ENCODE results near the gene ARL2. TPM values are rescaled to one million over a fixed set of nuclear protein-coding genes. Genes with fewer than 3 reads are reported as not detected.
A peak's percentile ranks its signal among the peaks of the same experiment; 100 is the strongest.
"Not testable (repeated sequence)": the region's sequence is repeated elsewhere in the genome, so short reads cannot be mapped to it uniquely, and the experiment has no call there.

The ARL2 gene
- 100 to 1,000 TPM; 117 to 144 (median 130) TPM for total RNA-seq
- polyA plus RNA-seq = 179 TPM
- long read RNA-seq, donor 1, transcript ARL2-204 (6 exons, 830 nt) = minor isoform, 6 of 282 reads
- long read RNA-seq, donor 1, transcript ARL2-201 (5 exons, 979 nt) = major isoform, 270 of 282 reads
- long read RNA-seq, donor 1, partial matches to known transcripts = 0 of 282 reads
- long read RNA-seq, donor 1, other reads (novel, unspliced or antisense) = 1 of 282 reads
- long read RNA-seq, donor 2, transcript ARL2-206 (4 exons, 795 nt) = minor isoform, 6 of 128 reads
- long read RNA-seq, donor 2, transcript ARL2-201 (5 exons, 979 nt) = major isoform, 115 of 128 reads
- long read RNA-seq, donor 2, partial matches to known transcripts = 1 of 128 reads
- long read RNA-seq, donor 2, other reads (novel, unspliced or antisense) = 0 of 128 reads
- long read RNA-seq, donor 3, transcript ARL2-206 (4 exons, 795 nt) = minor isoform, 5 of 159 reads
- long read RNA-seq, donor 3, transcript ARL2-201 (5 exons, 979 nt) = major isoform, 146 of 159 reads
- long read RNA-seq, donor 3, partial matches to known transcripts = 3 of 159 reads
- long read RNA-seq, donor 3, other reads (novel, unspliced or antisense) = 2 of 159 reads
- long read RNA-seq, donor 4, transcript ARL2-201 (5 exons, 979 nt) = major isoform, 98 of 105 reads
- long read RNA-seq, donor 4, partial matches to known transcripts = 1 of 105 reads
- long read RNA-seq, donor 4, other reads (novel, unspliced or antisense) = 1 of 105 reads

DNA sequence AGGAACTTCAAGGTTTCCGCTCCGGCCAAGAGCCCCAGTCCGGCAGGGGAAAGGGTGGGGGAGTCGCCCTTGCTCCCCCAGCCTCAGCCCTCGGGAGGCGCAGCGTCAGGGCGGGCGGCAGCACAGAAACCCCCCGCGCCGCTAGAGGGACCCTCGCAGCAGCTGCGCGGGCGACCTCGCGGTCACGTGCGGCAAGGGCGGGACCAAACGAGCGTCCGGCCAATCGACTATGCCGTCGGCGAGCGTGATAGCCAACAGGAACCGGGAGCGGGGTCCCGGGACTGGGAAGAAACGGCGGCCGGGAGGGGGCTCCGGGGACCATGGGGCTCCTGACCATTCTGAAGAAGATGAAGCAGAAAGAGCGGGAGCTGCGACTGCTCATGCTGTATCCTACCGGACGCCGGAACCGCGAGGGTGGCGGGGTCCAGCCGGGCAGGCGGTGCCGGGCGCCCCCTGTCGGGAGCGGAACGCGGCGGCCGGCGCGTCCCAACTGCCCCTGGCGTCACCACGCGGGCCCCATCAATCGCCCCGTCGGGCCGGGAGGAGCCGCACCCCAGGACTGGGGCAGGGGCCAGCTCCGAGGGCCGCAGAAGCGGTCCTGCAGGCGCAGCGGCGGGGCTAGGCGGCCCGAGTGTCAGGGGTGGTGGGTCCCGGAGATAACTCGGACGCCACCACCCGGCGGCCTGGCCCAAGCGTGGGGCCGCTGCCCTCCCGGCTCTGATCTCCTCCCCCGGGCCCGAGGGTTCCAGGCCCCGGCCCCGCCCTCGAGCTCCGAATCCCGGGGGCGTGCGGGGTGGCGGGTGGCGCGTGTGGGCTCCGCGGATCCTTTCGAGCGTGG lies at the start of gene ARL2:
TSS of gene ARL2 (plus strand) at position 273 of the 838 bp plus-strand sequence. CDS start at position 321, 48 bp downstream.
- under 1% methylated on average over 96 of the region's 96 CpGs for WGBS
- no peaks in the 10 kb centered on the region for H3K27me3 ChIP-seq (ENCODE audit: control insufficient read depth, insufficient read depth)
- ATAC-seq (peak; percentile 93 to 95), DNase-seq (peak; percentile 94 to 98 (median 98))
- no peaks in the 10 kb centered on the region for H3K4me1 ChIP-seq (ENCODE audit: control insufficient read depth, insufficient read depth, low read length)
- no peaks in the 10 kb centered on the region for H3K9me3 ChIP-seq (ENCODE audit: control insufficient read depth, low read length)
- intact Hi-C loops (cut with DNase I) = loop anchor here in 3 of 4 donors (5.0 to 10.0 kb wide), 3 partner anchors 71 to 108 kb away; partner anchors contain the start of genes CDCA5 (in 1 of the 3), FAU (in 1 of the 3), MRPL49 (in 1 of the 3) and PPP2R5B (in 1 of the 3)
- peak within 1 kb of the TSS; percentile 58 for H3K4me3 ChIP-seq (ENCODE audit: low read length)
- H3K27ac ChIP-seq (ENCODE audit: low read length) = peak within 1 kb of the TSS; percentile 90

DNA sequence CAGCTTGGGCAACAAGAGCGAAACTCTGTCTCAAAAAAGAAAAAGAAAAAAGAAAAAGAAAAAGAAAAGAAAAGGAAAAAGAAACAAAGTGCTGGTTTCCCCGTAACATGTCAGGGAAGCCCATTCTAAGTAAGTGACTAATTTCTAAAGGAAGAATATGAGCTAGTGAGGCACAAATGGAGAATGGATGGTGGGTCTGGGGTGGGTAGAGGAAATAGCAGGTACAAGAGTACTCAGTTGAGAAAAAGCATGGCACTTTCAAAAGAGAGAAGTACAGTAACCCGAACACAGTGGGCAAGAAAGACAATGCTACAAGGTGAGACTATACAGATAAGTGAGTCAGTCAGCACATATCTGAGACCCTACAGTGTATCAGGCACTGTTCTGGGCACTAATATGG lies 46.6 kb upstream of the ARL2 start:
- no peak for ATAC-seq
- intact Hi-C loops (cut with DNase I) = no loop called here
- Histone ChIP-seq H3K27me3 (ENCODE audit: control insufficient read depth, insufficient read depth) (no peaks in the 10 kb centered on the region), H3K4me1 (ENCODE audit: control insufficient read depth, insufficient read depth, low read length) (peaks cover 3% of the 10 kb centered on the region), H3K27ac (ENCODE audit: low read length) (no peak overlapping the region), H3K4me3 (ENCODE audit: low read length) (no peak overlapping the region), H3K9me3 (ENCODE audit: control insufficient read depth, low read length) (no peaks in the 10 kb centered on the region)
- WGBS = 92% methylated on average over 3 of the region's 3 CpGs
- no peak for DNase-seq

DNA sequence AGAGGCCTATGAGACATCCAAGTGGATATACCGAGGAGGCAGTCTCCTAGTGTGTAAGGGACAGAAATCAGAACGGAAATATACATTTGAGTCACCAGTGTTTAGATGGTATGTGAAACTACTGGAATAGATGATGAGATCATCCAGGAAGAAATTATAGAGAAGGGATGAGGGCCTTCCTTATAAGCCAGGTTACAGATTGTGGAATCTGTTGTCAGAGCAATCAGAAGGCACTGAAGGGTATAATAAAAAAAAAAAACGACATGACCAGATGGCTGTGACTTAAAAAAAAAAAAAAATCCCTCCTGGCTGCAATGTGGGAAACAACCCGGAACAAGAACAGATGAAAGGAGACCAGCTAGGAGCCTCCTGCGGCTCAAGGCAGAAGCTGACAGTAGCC lies 44.8 kb upstream of the ARL2 start:
- 31% methylated on average over 5 of the region's 5 CpGs for WGBS
- ATAC-seq (no peak), DNase-seq (no peak)
- Histone ChIP-seq H3K4me3 (ENCODE audit: low read length) (no peak overlapping the region), H3K4me1 (ENCODE audit: control insufficient read depth, insufficient read depth, low read length) (peaks cover 3% of the 10 kb centered on the region), H3K9me3 (ENCODE audit: control insufficient read depth, low read length) (no peaks in the 10 kb centered on the region), H3K27ac (ENCODE audit: low read length) (no peak overlapping the region), H3K27me3 (ENCODE audit: control insufficient read depth, insufficient read depth) (no peaks in the 10 kb centered on the region)
- intact Hi-C loops (cut with DNase I) = no loop called here

DNA sequence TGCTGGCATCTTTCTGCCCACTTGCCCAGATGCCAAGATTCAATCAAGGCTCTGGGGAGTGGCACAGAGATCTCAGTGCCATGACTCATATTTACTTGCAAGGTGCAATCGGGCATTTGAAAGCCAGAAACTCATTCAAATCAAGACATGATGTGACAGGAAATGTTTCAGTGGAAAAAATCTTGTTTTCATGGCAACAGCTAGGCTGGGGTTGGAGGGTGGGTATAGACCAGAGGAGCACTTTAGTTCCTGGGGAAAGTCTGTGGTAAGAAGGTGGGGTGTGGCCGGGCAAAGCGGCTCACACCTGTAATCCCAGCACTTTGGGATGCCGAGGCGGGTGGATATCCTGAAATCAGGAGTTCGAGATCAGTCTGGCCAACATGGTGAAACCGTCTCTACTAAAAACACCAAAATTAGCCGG lies 43.2 kb upstream of the ARL2 start:
- Histone ChIP-seq H3K27me3 (ENCODE audit: control insufficient read depth, insufficient read depth) (no peaks in the 10 kb centered on the region), H3K27ac (ENCODE audit: low read length) (no peak overlapping the region), H3K9me3 (ENCODE audit: control insufficient read depth, low read length) (no peaks in the 10 kb centered on the region), H3K4me1 (ENCODE audit: control insufficient read depth, insufficient read depth, low read length) (peaks cover 3% of the 10 kb centered on the region), H3K4me3 (ENCODE audit: low read length) (no peak overlapping the region)
- WGBS = 92% methylated on average over 8 of the region's 8 CpGs
- DNase-seq (no peak), ATAC-seq (peak in 1 of 2 donors; percentile 52)
- intact Hi-C loops (cut with DNase I) = no loop called here

DNA sequence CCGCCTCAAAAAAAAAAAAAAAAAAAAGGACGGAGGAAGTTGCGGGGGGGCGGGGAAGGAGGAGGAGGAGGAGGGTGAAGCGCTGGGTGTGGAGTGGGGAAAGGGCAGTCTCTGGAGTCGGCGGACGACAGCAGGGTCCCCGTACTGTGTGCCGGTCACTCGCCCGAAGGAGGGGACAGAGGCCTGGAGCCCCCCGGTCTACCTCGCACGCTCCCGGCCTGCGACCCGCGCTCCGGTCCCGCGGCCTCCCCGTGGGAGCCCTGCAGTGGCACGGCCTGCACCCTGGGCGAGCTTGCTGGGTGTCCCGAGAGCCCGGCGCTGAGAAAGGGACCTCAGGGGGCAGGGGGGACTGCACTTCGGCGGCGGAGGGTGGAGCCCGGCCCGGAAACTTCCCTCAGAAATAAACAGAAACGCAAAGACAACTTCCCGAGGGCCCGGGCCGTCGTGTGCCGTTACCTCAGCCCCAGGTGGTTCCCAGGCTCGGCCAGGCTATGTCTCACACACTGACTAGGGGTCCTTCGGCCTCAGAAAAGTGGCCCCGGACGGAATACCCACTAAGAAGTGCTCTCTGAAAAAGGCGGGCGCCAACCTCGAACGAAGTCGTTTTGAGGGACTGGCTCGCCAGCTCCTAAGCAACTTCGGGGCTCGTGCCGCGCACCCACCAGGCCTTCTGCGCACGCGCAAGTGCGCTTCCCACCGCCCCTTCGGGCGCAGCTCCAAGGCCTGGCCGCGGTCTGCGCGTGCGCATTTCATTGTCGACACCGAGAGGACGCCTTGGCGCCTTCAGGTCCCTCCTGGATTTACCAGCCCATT lies 42.3 kb upstream of the ARL2 start, which contains the start of gene MAJIN:
TSS of gene MAJIN (minus strand) at position 688 of the 813 bp plus-strand sequence. CDS start 12,703 bp downstream, outside the sequence.
- DNase-seq (peak; percentile 88 to 97 (median 95)), ATAC-seq (peak; percentile 84 to 85)
- intact Hi-C loops (cut with DNase I) = no loop called here
- H3K27ac ChIP-seq (ENCODE audit: low read length) = peak within 1 kb of the TSS; percentile 36
- 14% methylated on average over 69 of the region's 69 CpGs for whole genome bisulfite sequencing
- no peaks in the 10 kb centered on the region for H3K27me3 ChIP-seq (ENCODE audit: control insufficient read depth, insufficient read depth)
- peaks cover 3% of the 10 kb centered on the region for H3K4me1 ChIP-seq (ENCODE audit: control insufficient read depth, insufficient read depth, low read length)
- H3K9me3 ChIP-seq (ENCODE audit: control insufficient read depth, low read length) = no peaks in the 10 kb centered on the region
- peak within 1 kb of the TSS; percentile 37 for H3K4me3 ChIP-seq (ENCODE audit: low read length)

DNA sequence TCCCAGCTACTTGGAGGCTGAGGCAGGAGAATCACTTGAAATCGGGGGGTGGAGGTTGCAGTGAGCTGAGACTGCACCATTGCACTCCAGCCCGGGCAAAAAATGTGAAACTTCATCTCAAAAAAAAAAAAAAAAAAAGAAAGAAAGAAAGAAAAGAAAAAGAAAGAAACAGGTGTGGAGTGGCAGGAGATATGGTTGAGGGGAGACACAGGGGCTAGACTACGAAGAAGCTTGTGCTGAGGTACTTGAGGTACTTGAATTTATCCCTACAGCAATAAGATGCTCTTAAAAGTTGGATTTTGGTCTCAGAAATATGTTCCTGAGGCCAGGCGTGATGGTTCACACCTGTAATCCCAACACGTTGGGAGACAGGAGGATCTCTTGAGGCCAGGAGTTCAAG lies 39.8 kb upstream of the ARL2 start:
- ATAC-seq (no peak), DNase-seq (no peak)
- Histone ChIP-seq H3K9me3 (ENCODE audit: control insufficient read depth, low read length) (no peaks in the 10 kb centered on the region), H3K27me3 (ENCODE audit: control insufficient read depth, insufficient read depth) (no peaks in the 10 kb centered on the region), H3K4me3 (ENCODE audit: low read length) (no peak overlapping the region), H3K4me1 (ENCODE audit: control insufficient read depth, insufficient read depth, low read length) (peaks cover 3% of the 10 kb centered on the region), H3K27ac (ENCODE audit: low read length) (no peak overlapping the region)
- WGBS = 76% methylated on average over 5 of the region's 5 CpGs
- intact Hi-C loops (cut with DNase I) = no loop called here

DNA sequence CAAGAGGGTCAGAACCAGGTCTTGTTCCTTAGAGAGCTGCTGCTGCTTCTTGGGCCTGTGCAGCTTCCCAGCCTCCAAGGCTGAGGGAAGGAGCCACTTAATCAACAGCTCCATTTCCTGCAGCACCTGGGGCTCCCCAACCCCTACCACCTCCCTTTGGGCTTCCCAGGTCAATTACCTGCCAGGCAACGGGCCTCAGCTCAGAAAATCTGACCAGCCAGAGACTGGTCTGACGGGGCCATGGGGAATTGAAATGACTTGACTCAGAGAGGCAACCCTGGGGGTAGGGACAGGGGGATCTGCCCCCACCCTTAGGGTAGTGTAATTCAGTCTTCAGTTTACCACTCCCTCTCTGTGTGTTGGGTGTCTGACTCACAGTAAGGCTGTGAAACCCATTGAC lies 37.3 kb upstream of the ARL2 start:
- Histone ChIP-seq H3K4me1 (ENCODE audit: control insufficient read depth, insufficient read depth, low read length) (no peaks in the 10 kb centered on the region), H3K4me3 (ENCODE audit: low read length) (no peak overlapping the region), H3K9me3 (ENCODE audit: control insufficient read depth, low read length) (no peaks in the 10 kb centered on the region), H3K27ac (ENCODE audit: low read length) (no peak overlapping the region), H3K27me3 (ENCODE audit: control insufficient read depth, insufficient read depth) (no peaks in the 10 kb centered on the region)
- DNase-seq (no peak), ATAC-seq (no peak)
- intact Hi-C loops (cut with DNase I) = no loop called here
- 77% methylated on average over 2 of the region's 2 CpGs for WGBS

DNA sequence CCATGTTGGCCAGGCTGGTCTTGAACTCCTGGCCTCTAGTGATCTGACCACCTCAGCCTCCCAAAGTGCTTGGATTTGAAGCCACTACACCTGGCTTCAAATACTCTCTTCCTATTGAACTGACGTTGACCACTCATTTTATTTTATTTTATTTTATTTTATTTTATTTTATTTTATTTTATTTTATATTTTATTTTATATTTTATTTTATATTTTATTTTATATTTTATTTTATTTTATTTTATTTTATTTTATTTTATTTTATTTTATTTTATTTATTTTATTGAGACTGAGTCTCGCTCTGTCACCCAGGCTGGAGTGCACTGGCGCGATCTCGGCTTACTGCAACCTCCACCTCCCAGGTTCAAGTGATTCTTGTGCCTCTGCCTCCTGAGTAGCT lies 30.6 kb upstream of the ARL2 start:
- intact Hi-C loops (cut with DNase I); H3K4me3 ChIP-seq (ENCODE audit: low read length); DNase-seq; H3K4me1 ChIP-seq (ENCODE audit: control insufficient read depth, insufficient read depth, low read length); H3K27ac ChIP-seq (ENCODE audit: low read length); ATAC-seq; H3K27me3 ChIP-seq (ENCODE audit: control insufficient read depth, insufficient read depth); H3K9me3 ChIP-seq (ENCODE audit: control insufficient read depth, low read length): not testable (repeated sequence)
- WGBS = 85% methylated on average over 5 of the region's 5 CpGs

DNA sequence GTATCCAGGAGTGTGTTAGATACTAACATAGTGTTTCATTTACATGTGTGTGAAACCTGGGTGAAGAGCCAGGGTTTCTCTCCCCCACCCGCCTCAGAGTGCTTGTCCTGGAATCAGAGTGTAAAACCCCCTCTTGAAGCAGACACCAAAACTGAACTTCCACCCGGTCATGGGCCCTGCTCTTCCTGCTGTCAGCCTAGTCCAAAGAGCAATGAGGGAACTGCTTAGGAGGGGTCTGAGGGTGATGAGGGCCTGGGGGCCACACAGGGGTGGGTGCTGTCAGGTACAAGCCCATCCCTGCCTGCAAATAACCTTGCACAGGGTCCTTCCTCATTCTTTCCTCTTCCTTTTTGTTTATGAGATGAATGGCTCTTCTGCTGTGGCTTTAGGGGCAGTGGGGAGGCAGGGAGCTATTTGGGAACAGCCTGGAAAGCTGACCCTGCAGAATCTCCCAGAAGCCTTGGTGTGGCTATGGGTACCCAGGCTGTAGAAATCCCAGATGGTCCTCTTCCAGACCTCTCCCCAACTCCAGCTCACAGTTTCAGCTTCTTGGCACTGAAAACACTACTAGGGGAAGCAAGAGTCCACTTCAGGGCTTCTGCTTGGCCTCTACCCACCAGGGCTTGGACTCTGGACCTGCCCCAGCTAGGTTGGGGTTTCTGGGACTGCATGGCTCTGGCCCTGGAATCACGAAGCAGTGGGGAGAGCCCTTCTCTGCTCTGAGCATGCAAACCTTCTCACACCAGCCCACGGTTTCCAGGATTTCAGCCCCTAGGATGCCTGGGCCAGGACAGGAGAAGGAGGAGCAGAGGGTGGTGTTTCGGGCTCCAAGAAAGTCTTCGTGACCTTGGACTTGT lies 25.7 kb upstream of the ARL2 start:
- DNase-seq = no peak
- WGBS = 80% methylated on average over 6 of the region's 6 CpGs
- H3K27me3 ChIP-seq (ENCODE audit: control insufficient read depth, insufficient read depth) = no peaks in the 10 kb centered on the region
- H3K27ac ChIP-seq (ENCODE audit: low read length) = no peak overlapping the region
- ATAC-seq = no peak
- no peaks in the 10 kb centered on the region for H3K9me3 ChIP-seq (ENCODE audit: control insufficient read depth, low read length)
- intact Hi-C loops (cut with DNase I) = no loop called here
- no peak overlapping the region for H3K4me3 ChIP-seq (ENCODE audit: low read length)
- H3K4me1 ChIP-seq (ENCODE audit: control insufficient read depth, insufficient read depth, low read length) = peaks cover 2% of the 10 kb centered on the region

All from right cardiac atrium (tissue), 5 donors.